ENCODE results near the gene CCDC188. TPM values are rescaled to one million over a fixed set of nuclear protein-coding genes. Genes with fewer than 3 reads are reported as not detected.

CCDC188 gene
- polyA plus RNA-seq, 1 donor (not counting 4 experiments of a cell fraction or from before 2014, with no cell fraction given): not detected

DNA sequence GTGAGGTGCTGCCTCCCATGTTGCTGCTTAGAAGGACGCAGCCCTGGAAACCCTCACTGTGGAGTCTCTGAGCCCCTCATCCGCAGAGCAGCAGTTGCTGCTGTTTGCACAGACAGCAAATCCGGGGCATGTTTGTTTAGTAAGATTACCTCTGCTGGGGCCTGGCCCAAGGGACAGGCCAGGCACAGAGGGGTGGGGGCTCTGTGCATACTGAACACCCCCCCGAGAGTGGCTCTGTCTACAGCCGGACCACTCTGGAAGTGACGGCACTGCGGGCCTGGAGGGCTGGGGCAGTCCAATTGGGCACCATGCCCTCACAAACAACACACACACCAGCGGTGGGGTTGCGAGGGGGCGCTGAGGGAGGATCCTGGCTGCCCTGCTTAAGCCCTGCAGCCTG is 22.9 kb upstream of the CCDC188 start:
- Histone ChIP-seq H3K9me1 (ENCODE audit: control insufficient read depth, extremely low read depth, insufficient read depth, low read length) (no peaks in the 10 kb centered on the region), H2AFZ (ENCODE audit: control insufficient read depth, low read length) (no peak overlapping the region), H3K27ac (ENCODE audit: control insufficient read depth, insufficient read depth, low read length) (no peak overlapping the region), H3K9me3 (ENCODE audit: control insufficient read depth, low read depth, low read length) (no peaks in the 10 kb centered on the region), H4K20me1 (ENCODE audit: control insufficient read depth, extremely low read depth, insufficient read depth, low read length) (no peaks in the 10 kb centered on the region), H3K4me2 (ENCODE audit: control insufficient read depth, extremely low read depth, insufficient read depth, low read depth, low read length) (no peak overlapping the region), H3K4me1 (ENCODE audit: control insufficient read depth, extremely low read depth, insufficient read depth, low read length) (no peaks in the 10 kb centered on the region), H3K27me3 (ENCODE audit: control insufficient read depth, extremely low read depth, insufficient read depth, low read length) (peaks cover 6% of the 10 kb centered on the region), H3K36me3 (ENCODE audit: control insufficient read depth in 2 of 2, extremely low read depth in 1 of 2, insufficient read depth in 2 of 2, low read length in 2 of 2) (no peaks in the 10 kb centered on the region), H3K9ac (ENCODE audit: control insufficient read depth, extremely low read depth, insufficient read depth, low read length) (no peak overlapping the region), H3K4me3 (ENCODE audit: control insufficient read depth in 2 of 3, extremely low read depth in 1 of 3, insufficient read depth in 2 of 3, low read depth in 1 of 3, low read length in 3 of 3) (no peak overlapping the region), H3K79me2 (ENCODE audit: control insufficient read depth, insufficient read depth, low read length) (no peaks in the 10 kb centered on the region)
- no peak for DNase-seq (ENCODE audit: low read depth, low spot score)
- dilution Hi-C loops (cut with MboI; ENCODE audit: extremely low pct_ligation_motif_present, low sequenced_read_pairs): no loop called here
- FAIRE-seq: no peak
- TF ChIP-seq EZH2 (IDR thresholded peaks at IDR 0.05; ENCODE audit: low read length): no peak
- TF ChIP-seq, protein P1, sequence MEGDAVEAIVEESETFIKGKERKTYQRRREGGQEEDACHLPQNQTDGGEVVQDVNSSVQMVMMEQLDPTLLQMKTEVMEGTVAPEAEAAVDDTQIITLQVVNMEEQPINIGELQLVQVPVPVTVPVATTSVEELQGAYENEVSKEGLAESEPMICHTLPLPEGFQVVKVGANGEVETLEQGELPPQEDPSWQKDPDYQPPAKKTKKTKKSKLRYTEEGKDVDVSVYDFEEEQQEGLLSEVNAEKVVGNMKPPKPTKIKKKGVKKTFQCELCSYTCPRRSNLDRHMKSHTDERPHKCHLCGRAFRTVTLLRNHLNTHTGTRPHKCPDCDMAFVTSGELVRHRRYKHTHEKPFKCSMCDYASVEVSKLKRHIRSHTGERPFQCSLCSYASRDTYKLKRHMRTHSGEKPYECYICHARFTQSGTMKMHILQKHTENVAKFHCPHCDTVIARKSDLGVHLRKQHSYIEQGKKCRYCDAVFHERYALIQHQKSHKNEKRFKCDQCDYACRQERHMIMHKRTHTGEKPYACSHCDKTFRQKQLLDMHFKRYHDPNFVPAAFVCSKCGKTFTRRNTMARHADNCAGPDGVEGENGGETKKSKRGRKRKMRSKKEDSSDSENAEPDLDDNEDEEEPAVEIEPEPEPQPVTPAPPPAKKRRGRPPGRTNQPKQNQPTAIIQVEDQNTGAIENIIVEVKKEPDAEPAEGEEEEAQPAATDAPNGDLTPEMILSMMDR (optimal IDR thresholded peaks at IDR 0.05 in 1 of 3, IDR thresholded peaks at IDR 0.05 in 1 of 3, conservative IDR thresholded peaks at IDR 0.05 in 1 of 3; ENCODE audit: extremely low read depth in 1 of 3, insufficient read depth in 2 of 3, low read length in 3 of 3): no peak

DNA sequence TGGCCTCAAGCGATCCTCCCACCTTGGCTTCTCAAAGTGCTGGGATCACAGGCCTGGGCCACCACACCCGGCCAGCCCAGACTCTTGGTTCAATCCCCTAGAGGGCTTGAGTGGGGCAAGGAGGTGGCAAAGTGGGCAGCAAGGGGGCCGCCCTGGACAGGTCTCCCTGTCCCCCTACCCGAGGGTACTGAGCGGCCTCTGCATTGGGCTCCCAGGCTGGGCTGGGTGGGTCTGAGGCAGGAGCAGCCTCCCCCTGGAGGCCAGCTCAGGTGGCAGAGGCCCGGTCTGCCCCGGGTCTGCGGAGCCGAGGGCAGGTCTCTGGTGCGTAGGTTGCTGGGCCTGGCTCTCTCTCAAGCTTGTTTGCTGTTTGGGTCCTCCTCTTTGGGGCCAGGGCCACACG is 22.4 kb upstream of the CCDC188 start:
- Histone ChIP-seq H3K9me3 (ENCODE audit: control insufficient read depth, low read depth, low read length) (no peaks in the 10 kb centered on the region), H3K4me1 (ENCODE audit: control insufficient read depth, extremely low read depth, insufficient read depth, low read length) (no peaks in the 10 kb centered on the region), H4K20me1 (ENCODE audit: control insufficient read depth, extremely low read depth, insufficient read depth, low read length) (no peaks in the 10 kb centered on the region), H3K27me3 (ENCODE audit: control insufficient read depth, extremely low read depth, insufficient read depth, low read length) (peaks cover 6% of the 10 kb centered on the region), H2AFZ (ENCODE audit: control insufficient read depth, low read length) (no peak overlapping the region), H3K4me3 (ENCODE audit: control insufficient read depth in 2 of 3, extremely low read depth in 1 of 3, insufficient read depth in 2 of 3, low read depth in 1 of 3, low read length in 3 of 3) (no peak overlapping the region), H3K36me3 (ENCODE audit: control insufficient read depth in 2 of 2, extremely low read depth in 1 of 2, insufficient read depth in 2 of 2, low read length in 2 of 2) (no peaks in the 10 kb centered on the region), H3K9me1 (ENCODE audit: control insufficient read depth, extremely low read depth, insufficient read depth, low read length) (no peaks in the 10 kb centered on the region), H3K27ac (ENCODE audit: control insufficient read depth, insufficient read depth, low read length) (no peak overlapping the region), H3K9ac (ENCODE audit: control insufficient read depth, extremely low read depth, insufficient read depth, low read length) (no peak overlapping the region), H3K4me2 (ENCODE audit: control insufficient read depth, extremely low read depth, insufficient read depth, low read depth, low read length) (no peak overlapping the region), H3K79me2 (ENCODE audit: control insufficient read depth, insufficient read depth, low read length) (no peaks in the 10 kb centered on the region)
- FAIRE-seq (no peak), DNase-seq (ENCODE audit: low read depth, low spot score) (no peak)
- TF ChIP-seq EZH2 (IDR thresholded peaks at IDR 0.05; ENCODE audit: low read length): no peak
- TF ChIP-seq, protein P1 (optimal IDR thresholded peaks at IDR 0.05 in 1 of 3, IDR thresholded peaks at IDR 0.05 in 1 of 3, conservative IDR thresholded peaks at IDR 0.05 in 1 of 3; ENCODE audit: extremely low read depth in 1 of 3, insufficient read depth in 2 of 3, low read length in 3 of 3): no peak
- dilution Hi-C loops (cut with MboI; ENCODE audit: extremely low pct_ligation_motif_present, low sequenced_read_pairs): no loop called here

Data from keratinocyte (primary cell).